Stimulated activated CD8-positive, alpha-beta memory T cell treated with anti-CD3 and anti-CD28 coated beads, Interleukin-7, amount 100 ng/mL, for 48 hours (primary cell): Measurements from ENCODE around the gene RFNG.

ENCODE experiments used
- DNase-seq, 2 donors: peaks; one replicate each; pipeline ENCODE4 v3.0.0-alpha.2; 2020; ENCODE audit warnings: low read depth in 1 of 2; ENCODE audit errors: extremely low read depth in 1 of 2

The RFNG gene

GRCh38 chr17:82089723-82090548 lies 38.3 kb upstream of the RFNG start:
- no peak for DNase-seq

GRCh38 chr17:82088838-82089722 lies 37.5 kb upstream of the RFNG start:
- DNase-seq, result no peak

- DNase-seq, result no peak
Measured at GRCh38 chr17:82087961-82088837, 36.6 kb upstream of the RFNG start.

GRCh38 chr17:82086941-82087906 lies 35.6 kb upstream of the RFNG start:
- no peak for DNase-seq

- DNase-seq, result no peak
Measured at GRCh38 chr17:82085931-82086764, 34.5 kb upstream of the RFNG start.

- DNase-seq, result no peak
Measured at GRCh38 chr17:82085031-82085861, 33.6 kb upstream of the RFNG start.

GRCh38 chr17:82084373-82085030 lies 32.9 kb upstream of the RFNG start:
- no peak for DNase-seq

- no peak for DNase-seq
Measured at GRCh38 chr17:82083533-82084359, 32.1 kb upstream of the RFNG start.

GRCh38 chr17:82083009-82083408 lies 31.4 kb upstream of the RFNG start:
- no peak for DNase-seq

- DNase-seq, result no peak
Measured at GRCh38 chr17:82082456-82082855, 30.8 kb upstream of the RFNG start.

GRCh38 chr17:82081966-82082365 lies 30.4 kb upstream of the RFNG start:
- DNase-seq, result no peak

- DNase-seq, result no peak
Measured at GRCh38 chr17:82081546-82081945, 29.9 kb upstream of the RFNG start.

GRCh38 chr17:82080789-82081464 lies 29.3 kb upstream of the RFNG start:
- no peak for DNase-seq

- DNase-seq, result no peak
Measured at GRCh38 chr17:82080048-82080788, 28.6 kb upstream of the RFNG start.

GRCh38 chr17:82079001-82079677 lies 27.5 kb upstream of the RFNG start:
- no peak for DNase-seq
